GM23338 (cell line): ENCODE data around the gene ICAM1. TPM values are rescaled to one million over a fixed set of nuclear protein-coding genes. Genes with fewer than 3 reads are reported as not detected.
"Not testable (repeated sequence)": the region's sequence is repeated elsewhere in the genome, so short reads cannot be mapped to it uniquely, and the experiment has no call there.

Source experiments
- ATAC-seq: fragments of 200-7000 bp; cut with Tn5 transposase; 3 replicates; pipeline ENCODE4 v1.9.1; 2020
- DNase-seq: peaks from one replicate; pipeline ENCODE4 v3.0.0-alpha.2; 2015; ENCODE audit warnings: low spot score
- H2AFZ ChIP-seq: fragments of 200-600 bp; sonication (generic); 2 replicates; pipeline ENCODE4 v1.8.0; 2016; ENCODE audit warnings: antibody characterized with exemption, mild to moderate bottlenecking, moderate library complexity
- H3F3A ChIP-seq: fragments of 200-600 bp; sonication (generic); replicated peaks from 2 replicates; pipeline ENCODE4 v1.8.0; 2017; ENCODE audit warnings: antibody characterized with exemption, mixed run types, low read depth
- H3K27ac ChIP-seq: fragments of 200-600 bp; sonication (generic); 2 replicates; pipeline ENCODE4 v1.6.1; 2016; ENCODE audit warnings: low read depth
- H3K27me3 ChIP-seq: fragments of 200-600 bp; sonication (generic); 2 replicates; pipeline ENCODE4 v1.8.0; 2016; ENCODE audit warnings: mild to moderate bottlenecking, mixed run types, moderate library complexity; ENCODE audit not compliant: insufficient read depth
- H3K36me3 ChIP-seq: fragments of 200-600 bp; sonication (generic); 2 replicates; pipeline ENCODE4 v1.8.0; 2016; ENCODE audit warnings: mild to moderate bottlenecking; ENCODE audit not compliant: insufficient read depth
- H3K4me1 ChIP-seq: fragments of 200-600 bp; sonication (generic); 2 replicates; pipeline ENCODE4 v1.8.0; 2016; ENCODE audit warnings: mild to moderate bottlenecking, moderate library complexity; ENCODE audit not compliant: insufficient read depth
- H3K4me2 ChIP-seq: fragments of 200-600 bp; sonication (generic); 2 replicates; pipeline ENCODE4 v1.7.1; 2017; ENCODE audit warnings: mixed run types
- H3K4me3 ChIP-seq: fragments of 200-600 bp; sonication (generic); 2 replicates; pipeline ENCODE4 v1.6.1; 2016; ENCODE audit warnings: mixed run types
- H3K79me2 ChIP-seq: fragments of 200-600 bp; sonication (generic); replicated peaks from 2 replicates; pipeline ENCODE4 v1.8.0; 2017; ENCODE audit warnings: mild to moderate bottlenecking; ENCODE audit not compliant: insufficient read depth
- H3K9me2 ChIP-seq: fragments of 200-600 bp; sonication (generic); 2 replicates; pipeline ENCODE4 v1.8.0; 2017; ENCODE audit not compliant: insufficient read depth
- H4K20me1 ChIP-seq: fragments of 200-600 bp; sonication (generic); replicated peaks from 2 replicates; pipeline ENCODE4 v1.8.0; 2017; ENCODE audit warnings: mild to moderate bottlenecking; ENCODE audit not compliant: insufficient read depth
- H3K27ac Mint-ChIP-seq: 2 replicates; pipeline ENCODE4 v1.8.0; 2020; ENCODE audit warnings: inconsistent platforms, mild to moderate bottlenecking, moderate library complexity, mixed read lengths
- H3K27me3 Mint-ChIP-seq: 3 replicates; pipeline ENCODE4 v1.8.0; 2022; ENCODE audit warnings: low read depth, mild to moderate bottlenecking, moderate library complexity, mixed read lengths, inconsistent platforms; ENCODE audit not compliant: insufficient read depth, poor library complexity
- H3K36me3 Mint-ChIP-seq: 3 replicates; pipeline ENCODE4 v1.8.0; 2021; ENCODE audit warnings: low read depth, mild to moderate bottlenecking, inconsistent platforms, moderate library complexity, mixed read lengths
- H3K4me1 Mint-ChIP-seq: 3 replicates; pipeline ENCODE4 v1.8.0; 2020; ENCODE audit warnings: mild to moderate bottlenecking, inconsistent platforms, mixed read lengths
- H3K4me3 Mint-ChIP-seq: 3 replicates; pipeline ENCODE4 v1.8.0; 2021; ENCODE audit warnings: moderate library complexity, mild to moderate bottlenecking, inconsistent platforms, mixed read lengths
- H3K9me3 Mint-ChIP-seq: 3 replicates; pipeline ENCODE4 v1.8.0; 2020; ENCODE audit warnings: moderate library complexity, mild to moderate bottlenecking, inconsistent platforms, mixed read lengths
- CREB1 ChIP-seq: fragments of 250-450 bp; sonication (Bioruptor Pico); IDR thresholded peaks from 2 replicates; pipeline ENCODE4 v1.5.0; 2020; ENCODE audit warnings: low read depth, mild to moderate bottlenecking, moderate library complexity
- CTCF ChIP-seq, 2 experiments: fragments of 200-600 bp in 1 of 2; sonication (generic) in 1 of 2; conservative IDR thresholded peaks; 2 replicates each; pipeline versions ENCODE4 v1.5.1 to v1.6.1; 2016 to 2017; ENCODE audit warnings: antibody characterized with exemption in 2 of 2, low read depth in 2 of 2, mild to moderate bottlenecking in 2 of 2, moderate library complexity in 1 of 2
- ETS1 ChIP-seq: IDR thresholded peaks from 2 replicates; pipeline ENCODE4 v1.6.1; 2016; ENCODE audit warnings: antibody characterized with exemption
- JUNB ChIP-seq: IDR thresholded peaks from one replicate; pipeline ENCODE4 v1.6.1; 2016; ENCODE audit warnings: antibody characterized with exemption; ENCODE audit not compliant: unreplicated experiment
- NANOG ChIP-seq: IDR thresholded peaks from 2 replicates; pipeline ENCODE4 v1.6.1; 2016; ENCODE audit warnings: antibody characterized with exemption, borderline replicate concordance
- POLR2AphosphoS5 ChIP-seq: IDR thresholded peaks from 2 replicates; pipeline ENCODE4 v1.6.1; 2016; ENCODE audit warnings: antibody characterized with exemption, low read depth
- REST ChIP-seq: IDR thresholded peaks from one replicate; pipeline ENCODE4 v1.6.1; 2018; ENCODE audit warnings: antibody characterized with exemption; ENCODE audit not compliant: unreplicated experiment
- STAT1 ChIP-seq: IDR thresholded peaks from one replicate; pipeline ENCODE4 v1.6.1; 2016; ENCODE audit warnings: antibody characterized with exemption; ENCODE audit not compliant: unreplicated experiment
- ZNF114 ChIP-seq: fragments of 250-450 bp; sonication (Bioruptor Pico); IDR thresholded peaks from 2 replicates; pipeline ENCODE4 v1.5.0; 2020; ENCODE audit warnings: mild to moderate bottlenecking, moderate library complexity
- ZNF331 ChIP-seq: fragments of 250-450 bp; sonication (Bioruptor Pico); IDR thresholded peaks from 2 replicates; pipeline ENCODE4 v1.5.0; 2020; ENCODE audit warnings: low read depth, mild to moderate bottlenecking, moderate library complexity
- ZNF462 ChIP-seq: fragments of 250-450 bp; sonication (Bioruptor Pico); IDR thresholded peaks from 2 replicates; pipeline ENCODE4 v1.5.0; 2020; ENCODE audit warnings: mild to moderate bottlenecking, moderate library complexity
- polyA plus RNA-seq: library from polyadenylated mRNA; unstranded; fragments of >200 nt; fragmentation: Nextera tagmentation; extraction: Ambion mirVana; gene quantifications from 2 replicates; pipeline ENCODE4 v1.2.1, GENCODE V29; 2016
- total RNA-seq: library from RNA; depleted of rRNA; stranded (reverse); fragments of >200 nt; shearing (Covaris generic); gene quantifications from 2 replicates; pipeline ENCODE4 v1.2.3, GENCODE V29; 2014

Gene ICAM1
- total and polyA plus RNA-seq, 2 experiments from 2014 or later: 1.6 to 3.5 TPM

- not testable (repeated sequence) for ATAC-seq, DNase-seq, H2AFZ ChIP-seq, H3K9me2 ChIP-seq, H3K4me1 ChIP-seq, H3K4me1 Mint-ChIP-seq, H3K36me3 Mint-ChIP-seq, H4K20me1 ChIP-seq, H3K27me3 ChIP-seq, H3F3A ChIP-seq, H3K27ac ChIP-seq, H3K27ac Mint-ChIP-seq, H3K4me2 ChIP-seq, H3K27me3 Mint-ChIP-seq, H3K4me3 ChIP-seq, H3K36me3 ChIP-seq, H3K79me2 ChIP-seq, H3K4me3 Mint-ChIP-seq, H3K9me3 Mint-ChIP-seq
These were observed 35.5 kb upstream of the ICAM1 start for GRCh38 chr19:10235409-10235808.

GRCh38 chr19:10237702-10238101 lies 33.2 kb upstream of the ICAM1 start:
- H3K27me3 Mint-ChIP-seq: peaks cover 8% of the 10 kb centered on the region
- no peak overlapping the region for H3K27ac Mint-ChIP-seq
- Histone ChIP-seq H3K9me2 (no peaks in the 10 kb centered on the region), H3K36me3 (no peaks in the 10 kb centered on the region), H3K27me3 (no peaks in the 10 kb centered on the region), H3K79me2 (no peaks in the 10 kb centered on the region), H3K4me3 (no peak overlapping the region), H2AFZ (no peak overlapping the region), H3K4me2 (no peak overlapping the region), H4K20me1 (no peaks in the 10 kb centered on the region), H3K4me1 (no peaks in the 10 kb centered on the region), H3F3A (no peaks in the 10 kb centered on the region), H3K27ac (no peak overlapping the region)
- DNase-seq: no peak
- H3K36me3 Mint-ChIP-seq: no peaks in the 10 kb centered on the region
- peaks cover 6% of the 10 kb centered on the region for H3K4me1 Mint-ChIP-seq
- no peaks in the 10 kb centered on the region; the same call in 2 of the 3 replicates for H3K9me3 Mint-ChIP-seq
- ATAC-seq: peak; percentile 28; the same call in 1 of the 3 replicates
- H3K4me3 Mint-ChIP-seq: no peak overlapping the region
- TF ChIP-seq REST (no peak), JUNB (no peak), ETS1 (no peak), STAT1 (no peak), ZNF114 (no peak), CTCF (conservative IDR thresholded peaks at IDR 0.05; ENCODE audit: low read depth in 2 of 2) (no peak), NANOG (no peak), ZNF331 (CRISPR knock-in tag) (no peak), CREB1 (CRISPR knock-in tag) (no peak), POLR2AphosphoS5 (no peak), ZNF462 (CRISPR knock-in tag) (no peak)
